ENCODE measurements around the gene FMNL1. TPM values are rescaled to one million over a fixed set of nuclear protein-coding genes. Genes with fewer than 3 reads are reported as not detected.

FMNL1 gene
- total RNA-seq (2013; cell fraction: nucleolus; rRNA removed), result 71.5 and 77.3 TPM in 2 replicates
- total RNA-seq (2014; rRNA removed), result 19.2 and 22.6 TPM in 2 replicates
- 17.0 and 18.5 TPM in 2 replicates for total RNA-seq (2014; rRNA removed; fragmentation: Illumina TruSeq; extraction: Trizol)
- 99.2 and 108 TPM in 2 replicates for total RNA-seq (2021)
- polyA plus RNA-seq (2011; ENCODE audit: low read depth), result 36.3 TPM
- 7.7 and 11.5 TPM in 2 replicates for polyA plus RNA-seq (2011; rRNA removed)
- 15.8 and 17.6 TPM in 2 replicates for polyA plus RNA-seq (2011; cell fraction: cytosol; rRNA removed)
- polyA plus RNA-seq (2011; cell fraction: nucleus; rRNA removed), result 109 and 161 TPM in 2 replicates
- polyA plus RNA-seq (2012), result 75.5 and 83.6 TPM in 2 replicates
- 18.4 and 53.7 TPM in 2 replicates for polyA plus RNA-seq (2014; fragmentation: Illumina TruSeq; extraction: Trizol)
- polyA plus RNA-seq (2014; fragmentation: Nextera tagmentation; extraction: Ambion mirVana), result 1 to 10 TPM; 3.3 to 3.5 TPM
- 52.2 and 65.7 TPM in 2 replicates for polyA plus RNA-seq (2014; rRNA removed)
- polyA plus RNA-seq (2016; fragmentation: Nextera tagmentation; extraction: Ambion mirVana), result 10 to 100 TPM; 11.7 to 20.5 TPM
- 15.3 and 20.4 TPM in 2 replicates for polyA minus RNA-seq (2011; rRNA and poly(A)+ RNA removed)
- polyA minus RNA-seq (2011; cell fraction: cytosol; rRNA and poly(A)+ RNA removed), result 18.3 and 18.7 TPM in 2 replicates
- 21.4 and 41.3 TPM in 2 replicates for polyA minus RNA-seq (2011; cell fraction: nucleus; rRNA and poly(A)+ RNA removed)
- percentile 84 among the genes with signal in this experiment for Bru-seq, nascent RNA
- BruChase-seq, experiment 1, labeled RNA remaining after a 6-hour chase, result percentile 95 among the genes with signal in this experiment
- percentile 89 among the genes with signal in this experiment for BruChase-seq, experiment 2, labeled RNA remaining after a 2-hour chase
- long read RNA-seq, experiment 1, partial matches to known transcripts, result 1 of 1 reads
- long read RNA-seq, experiment 1, other reads (novel, unspliced or antisense), result 0 of 1 reads
- long read RNA-seq, experiment 2, partial matches to known transcripts, result 3 of 4 reads
- long read RNA-seq, experiment 2, other reads (novel, unspliced or antisense), result 1 of 4 reads

- Histone ChIP-seq H3K4me2 (ENCODE audit: control insufficient read depth, insufficient read depth) (peak within 1 kb of the TSS; percentile 100), H3K4me3 (peak within 1 kb of the TSS; percentile 89), H2AFZ (ENCODE audit: control insufficient read depth, low read depth, low read length) (peak within 1 kb of the TSS; percentile 66), H3K36me3 (ENCODE audit: control insufficient read depth in 2 of 2, insufficient read depth in 2 of 2, low read length in 1 of 2) (no peaks in the 10 kb centered on the region), H3K9ac (ENCODE audit: control insufficient read depth, insufficient read depth, low read length) (peak within 1 kb of the TSS; percentile 92), H3K27ac (ENCODE audit: control insufficient read depth, insufficient read depth) (peak within 1 kb of the TSS; percentile 100), H3K79me2 (ENCODE audit: control insufficient read depth, insufficient read depth, low read length) (peaks cover 51% of the 10 kb centered on the region), H3K9me3 (replicated peaks; ENCODE audit: control insufficient read depth, insufficient read depth, low read length) (no peaks in the 10 kb centered on the region), H3K27me3 (replicated peaks in 1 of 2; ENCODE audit: control insufficient read depth in 2 of 2, insufficient read depth in 2 of 2, low read length in 1 of 2) (no peaks in the 10 kb centered on the region), H4K20me1 (ENCODE audit: control insufficient read depth, insufficient read depth) (no peaks in the 10 kb centered on the region), H3K4me1 (ENCODE audit: control insufficient read depth, insufficient read depth, low read length) (peaks cover 34% of the 10 kb centered on the region)
- no peak for FAIRE-seq
- ChIA-PET CTCF (interaction anchor here (0.6 to 10.0 kb wide), 10 partner anchors 12 to 166 kb away, joined by 3 to 429 read pairs (median 32); partner anchors contain the start of genes ACBD4 and HEXIM1), RAD21 (ENCODE audit: unreplicated experiment) (interaction anchor here (0.5 to 5.8 kb wide), 12 partner anchors 11 to 192 kb away, joined by 3 to 225 read pairs (median 4); partner anchors contain the start of genes ACBD4 and MAP3K14), SMC1A (ENCODE audit: uncharacterized antibody, unreplicated experiment) (interaction anchor here (1.1 to 7.3 kb wide), 10 partner anchors 11 to 166 kb away, joined by 3 to 201 read pairs (median 3); partner anchors contain the start of genes ACBD4 and HEXIM1), POLR2A (interaction anchor here (0.6 to 11.4 kb wide), 7 partner anchors 10 to 135 kb away, joined by 3 to 140 read pairs (median 5); partner anchors contain the start of genes HEXIM1, HEXIM2 and MAP3K14)
- no TSS peak for BruUV-seq (replicated peaks)
- in situ Hi-C loops (cut with MboI) (no loop called here), intact Hi-C loops (cut with micrococcal nuclease; ENCODE audit: unreplicated experiment) (loop anchor here (5.0 kb wide), 1 partner anchor 56 kb away; no protein-coding TSS in a partner anchor)
- 2% methylated on average over 79 of the region's 98 CpGs for WGBS (ENCODE audit: insufficient coverage, insufficient replicate concordance, low lambda C conversion rate, missing lambda C conversion rate)
- no peak for DNase-seq (ENCODE audit: low read depth, low spot score)
- ATAC-seq, result peak; percentile 3; the same call in 2 of the 3 replicates
- TF ChIP-seq BACH1 (IDR thresholded peaks at IDR 0.05; ENCODE audit: borderline replicate concordance) (peak; percentile 52; the same call in 1 of the 2 replicates), RELB (IDR thresholded peaks at IDR 0.05; ENCODE audit: low read depth) (0 out of 2 replicates have a peak, but pooled peaks have one; percentile 44), EGR1 (IDR thresholded peaks at IDR 0.05; ENCODE audit: borderline replicate concordance in 1 of 2, low read depth in 2 of 2, low read length in 2 of 2) (0 out of 3 replicates have a peak, but pooled peaks of 1 of the 2 experiments have one; percentile 61), RB1 (IDR thresholded peaks at IDR 0.05; ENCODE audit: borderline replicate concordance) (no peak), DPF2 (IDR thresholded peaks at IDR 0.05) (peak; percentile 66), HDGF (IDR thresholded peaks at IDR 0.05) (peak; percentile 45; the same call in 1 of the 2 replicates), ATF2 (IDR thresholded peaks at IDR 0.05; ENCODE audit: low read length) (no peak), ZSCAN29 (IDR thresholded peaks at IDR 0.05) (no peak), IRF3 (IDR thresholded peaks at IDR 0.05) (no peak), FOXM1 (IDR thresholded peaks at IDR 0.05; ENCODE audit: low read depth, low read length) (no peak), LARP7 (IDR thresholded peaks at IDR 0.05) (peak; percentile 59; the same call in 1 of the 2 replicates), NFIC (IDR thresholded peaks at IDR 0.05; ENCODE audit: low read depth, low read length) (no peak), ZNF207 (IDR thresholded peaks at IDR 0.05; ENCODE audit: borderline replicate concordance) (no peak)
Observed at GRCh38 chr17:45221081-45222013, at the start of gene FMNL1. FMNL1 (plus strand) TSS chr17:45221885; CDS start chr17:45222125, 240 bp downstream.
